GM12874 (cell line): ENCODE measurements around the gene TMEM202.

Experiments used
- TF ChIP-seq, protein P1 (sequence below): IDR thresholded peaks from 2 replicates; pipeline ENCODE4 v1.5.1; 2011; ENCODE audit warnings: low read depth, mild to moderate bottlenecking, control low read depth, low read length, moderate library complexity; ENCODE audit not compliant: insufficient read depth

TMEM202 gene

DNA sequence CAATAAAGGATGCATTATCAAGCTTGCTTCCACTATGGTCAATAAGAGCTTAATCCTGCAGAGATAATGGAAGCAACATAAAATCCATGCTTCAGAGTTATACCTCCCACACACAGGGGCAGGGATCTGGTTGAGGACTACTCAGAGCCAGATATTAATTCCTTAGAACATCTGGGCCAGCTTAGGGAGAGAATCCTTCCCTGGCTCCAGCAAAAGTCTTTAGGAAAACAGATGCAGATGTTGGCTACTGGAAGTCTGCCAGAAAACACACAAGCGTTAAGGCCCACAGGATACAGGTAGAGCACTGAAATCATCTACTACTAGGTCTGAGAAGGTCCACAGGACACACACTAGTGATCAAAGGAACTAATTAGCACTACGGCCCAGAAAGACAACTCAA is 25.2 kb downstream of the TMEM202 start:
- TF ChIP-seq, protein P1, sequence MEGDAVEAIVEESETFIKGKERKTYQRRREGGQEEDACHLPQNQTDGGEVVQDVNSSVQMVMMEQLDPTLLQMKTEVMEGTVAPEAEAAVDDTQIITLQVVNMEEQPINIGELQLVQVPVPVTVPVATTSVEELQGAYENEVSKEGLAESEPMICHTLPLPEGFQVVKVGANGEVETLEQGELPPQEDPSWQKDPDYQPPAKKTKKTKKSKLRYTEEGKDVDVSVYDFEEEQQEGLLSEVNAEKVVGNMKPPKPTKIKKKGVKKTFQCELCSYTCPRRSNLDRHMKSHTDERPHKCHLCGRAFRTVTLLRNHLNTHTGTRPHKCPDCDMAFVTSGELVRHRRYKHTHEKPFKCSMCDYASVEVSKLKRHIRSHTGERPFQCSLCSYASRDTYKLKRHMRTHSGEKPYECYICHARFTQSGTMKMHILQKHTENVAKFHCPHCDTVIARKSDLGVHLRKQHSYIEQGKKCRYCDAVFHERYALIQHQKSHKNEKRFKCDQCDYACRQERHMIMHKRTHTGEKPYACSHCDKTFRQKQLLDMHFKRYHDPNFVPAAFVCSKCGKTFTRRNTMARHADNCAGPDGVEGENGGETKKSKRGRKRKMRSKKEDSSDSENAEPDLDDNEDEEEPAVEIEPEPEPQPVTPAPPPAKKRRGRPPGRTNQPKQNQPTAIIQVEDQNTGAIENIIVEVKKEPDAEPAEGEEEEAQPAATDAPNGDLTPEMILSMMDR, result no peak

DNA sequence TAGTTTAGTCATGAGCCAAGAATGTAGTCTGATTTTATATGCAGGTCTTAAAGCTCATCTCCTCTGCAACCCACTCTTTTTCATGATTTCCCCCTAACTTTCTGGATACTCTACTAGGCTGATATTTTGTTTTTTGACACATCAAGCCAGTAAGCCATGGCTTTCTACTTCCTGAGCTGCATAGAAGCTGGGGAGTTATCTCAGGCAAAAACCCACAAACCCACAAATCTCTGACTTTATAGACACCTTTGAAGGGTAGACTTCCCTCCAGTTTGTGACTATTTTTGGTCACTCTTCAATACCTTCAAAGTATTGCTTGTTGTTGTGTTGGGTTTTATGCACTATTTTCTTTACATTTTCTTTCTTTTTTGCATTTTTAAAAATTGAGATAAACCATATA is 28.6 kb downstream of the TMEM202 start:
- TF ChIP-seq, protein P1, result no peak

DNA sequence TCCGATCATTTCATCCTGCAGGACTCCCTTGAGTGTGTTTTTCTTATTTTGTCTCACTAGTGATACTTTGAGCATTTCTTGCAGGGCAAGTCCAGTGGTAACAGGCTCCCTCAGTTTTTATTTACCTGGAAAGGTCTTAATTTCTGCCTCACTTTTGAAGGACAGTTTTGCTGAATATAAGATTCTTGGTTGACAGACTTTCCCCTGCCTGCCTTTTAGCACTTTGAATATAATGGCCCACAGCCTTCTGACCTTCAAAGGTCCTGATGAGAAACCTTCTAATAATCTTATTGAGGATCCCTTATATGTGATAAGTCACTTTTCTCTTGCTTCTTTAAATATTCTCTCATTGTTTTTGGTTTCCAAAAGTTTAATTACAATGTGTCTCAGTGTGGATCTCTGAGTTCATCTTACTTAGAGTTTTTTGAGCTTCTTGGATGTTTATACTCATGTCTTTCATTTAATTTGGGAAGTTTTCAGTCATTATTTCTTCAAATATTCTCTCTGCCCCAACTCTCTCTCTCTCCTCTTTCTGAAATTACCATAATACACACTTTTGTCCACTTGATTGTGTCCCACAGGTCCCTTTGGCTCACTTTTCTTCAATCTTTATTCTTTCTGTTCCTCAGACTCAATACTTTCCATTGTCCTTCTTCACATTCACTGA is 39.7 kb downstream of the TMEM202 start:
- TF ChIP-seq, protein P1, result no peak

DNA sequence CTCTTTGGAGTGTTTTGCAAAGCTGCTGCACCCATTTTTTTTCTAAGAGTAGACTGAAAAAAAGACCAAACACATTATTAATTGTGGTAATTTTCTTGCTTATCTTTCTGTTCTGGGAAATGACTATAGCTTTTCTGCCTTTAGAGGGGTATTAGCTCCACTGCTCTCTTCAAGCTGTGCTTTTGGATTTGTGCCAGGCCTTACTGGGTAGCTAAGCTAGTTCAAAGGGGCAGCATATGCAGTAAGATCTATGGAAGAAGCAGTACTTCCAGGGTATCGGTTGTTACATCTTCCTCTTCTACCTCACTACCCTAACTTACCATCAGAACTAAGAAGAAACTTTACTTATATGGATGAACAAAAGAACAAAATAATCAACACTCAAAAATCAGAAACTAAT is 47.3 kb downstream of the TMEM202 start:
- TF ChIP-seq, protein P1, result no peak

DNA sequence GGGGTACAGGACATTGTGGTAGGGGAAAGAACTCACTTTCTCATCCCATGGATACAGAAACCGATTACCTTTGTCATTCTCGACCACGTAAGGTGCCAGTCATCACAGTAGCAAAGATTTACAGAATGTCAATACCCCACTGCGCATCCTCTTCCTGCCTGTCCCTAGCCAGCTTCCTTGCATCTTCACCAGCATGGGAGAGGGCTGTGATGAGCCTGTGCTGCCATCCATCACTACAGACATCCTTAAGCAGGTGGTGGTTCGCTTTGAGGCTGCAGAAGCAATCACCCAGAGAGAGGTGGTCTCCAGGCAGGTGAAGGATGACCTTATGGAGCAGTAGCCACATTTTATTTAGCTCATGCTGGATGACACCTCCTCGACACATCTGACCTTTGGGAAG is 52.7 kb downstream of the TMEM202 start:
- TF ChIP-seq, protein P1, result no peak

DNA sequence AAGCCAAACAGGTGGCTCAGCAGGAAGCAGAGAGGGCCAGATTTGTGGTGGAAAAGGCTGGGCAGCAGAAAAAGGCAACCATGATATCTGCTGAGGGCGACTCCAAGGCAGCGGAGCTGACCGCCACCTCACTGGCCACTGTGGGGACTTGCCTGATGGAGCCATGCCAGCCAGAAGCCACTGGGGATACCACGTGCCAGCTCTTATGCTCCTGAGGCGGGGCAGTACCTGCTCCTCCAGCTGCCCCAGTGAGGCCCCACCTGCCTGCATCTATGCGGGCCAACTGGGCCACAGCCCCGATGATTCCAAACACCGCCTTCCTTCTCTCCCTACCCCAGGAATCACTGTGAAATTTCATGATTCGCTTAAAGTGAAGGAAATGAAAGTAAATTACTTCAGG is 53.1 kb downstream of the TMEM202 start:
- TF ChIP-seq, protein P1, result no peak

DNA sequence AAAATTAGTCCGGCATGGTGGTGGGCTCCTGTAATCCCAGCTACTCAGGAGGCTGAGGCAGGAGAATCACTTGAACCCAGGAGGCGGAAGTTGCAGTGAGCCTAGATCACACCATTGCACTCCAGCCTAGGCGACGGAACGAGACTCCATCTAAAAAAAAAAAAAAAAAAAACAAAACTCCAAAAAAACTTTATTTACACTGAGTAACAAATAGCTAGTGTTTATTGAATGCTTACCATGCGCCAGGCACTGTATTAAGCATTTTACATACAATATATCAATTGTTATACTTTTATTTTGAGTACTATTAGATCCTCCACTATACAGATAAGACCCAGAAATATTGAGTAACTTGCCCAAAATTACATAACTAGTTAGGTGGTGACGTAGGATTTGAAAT is 58.6 kb downstream of the TMEM202 start:
- TF ChIP-seq, protein P1, result no peak
